Ishikawa (cell line): Measurements from ENCODE around the gene TECTB.

ENCODE experiments used
- CEBPB ChIP-seq: IDR thresholded peaks from 2 replicates; pipeline ENCODE4 v1.6.1; 2012
- CREB1 ChIP-seq: IDR thresholded peaks from 2 replicates; pipeline ENCODE4 v1.6.1; 2012; ENCODE audit warnings: low read depth
- EGR1 ChIP-seq: IDR thresholded peaks from 2 replicates; pipeline ENCODE4 v1.6.1; 2012
- EP300 ChIP-seq: IDR thresholded peaks from 2 replicates; pipeline ENCODE4 v1.6.1; 2012; ENCODE audit warnings: borderline replicate concordance
- FOXM1 ChIP-seq: IDR thresholded peaks from 2 replicates; pipeline ENCODE4 v1.6.1; 2012; ENCODE audit warnings: low read depth, borderline replicate concordance
- NFIC ChIP-seq: IDR thresholded peaks from 2 replicates; pipeline ENCODE4 v1.6.1; 2012
- RAD21 ChIP-seq: IDR thresholded peaks from 2 replicates; pipeline ENCODE4 v1.6.1; 2012; ENCODE audit warnings: low read depth
- TAF1 ChIP-seq: IDR thresholded peaks from 2 replicates; pipeline ENCODE4 v1.6.1; 2012; ENCODE audit warnings: low read depth, mild to moderate bottlenecking
- TCF12 ChIP-seq: IDR thresholded peaks from 2 replicates; pipeline ENCODE4 v1.6.1; 2012; ENCODE audit warnings: low read depth
- TEAD4 ChIP-seq: IDR thresholded peaks from 2 replicates; pipeline ENCODE4 v1.6.1; 2012
- YY1 ChIP-seq: IDR thresholded peaks from 2 replicates; pipeline ENCODE4 v1.6.1; 2012; ENCODE audit warnings: low read depth
- ZBTB7A ChIP-seq: IDR thresholded peaks from 2 replicates; pipeline ENCODE4 v1.6.1; 2012; ENCODE audit warnings: low read depth
- TF ChIP-seq, protein P1 (sequence below): IDR thresholded peaks from 2 replicates; pipeline ENCODE4 v1.6.1; 2012
- TF ChIP-seq, protein P2 (sequence below): IDR thresholded peaks from 2 replicates; pipeline ENCODE4 v1.6.1; 2012
- TF ChIP-seq, protein P3 (sequence below): IDR thresholded peaks from 2 replicates; pipeline ENCODE4 v1.6.1; 2012; ENCODE audit warnings: low read depth, mild to moderate bottlenecking

TECTB gene

DNA sequence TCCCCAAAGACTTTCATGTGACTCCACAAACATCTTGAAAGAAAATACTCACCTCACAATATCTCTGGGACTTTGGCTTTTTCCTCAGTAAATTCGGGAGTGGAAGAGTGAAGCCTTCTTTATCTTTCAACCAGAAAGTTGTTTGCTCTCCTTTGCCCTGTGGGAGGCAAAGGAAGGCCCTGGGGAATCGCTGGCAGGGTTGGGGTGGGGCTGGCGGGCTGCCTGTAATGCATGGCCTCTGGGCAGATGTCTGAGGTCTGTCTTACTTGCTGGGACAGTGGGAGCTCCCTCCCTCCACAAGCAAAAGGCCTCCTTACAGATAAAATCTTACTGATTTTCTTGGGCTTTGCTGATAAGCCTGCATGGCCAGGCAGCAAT lies 24.9 kb downstream of the TECTB start:
- no peak for TF ChIP-seq EP300

DNA sequence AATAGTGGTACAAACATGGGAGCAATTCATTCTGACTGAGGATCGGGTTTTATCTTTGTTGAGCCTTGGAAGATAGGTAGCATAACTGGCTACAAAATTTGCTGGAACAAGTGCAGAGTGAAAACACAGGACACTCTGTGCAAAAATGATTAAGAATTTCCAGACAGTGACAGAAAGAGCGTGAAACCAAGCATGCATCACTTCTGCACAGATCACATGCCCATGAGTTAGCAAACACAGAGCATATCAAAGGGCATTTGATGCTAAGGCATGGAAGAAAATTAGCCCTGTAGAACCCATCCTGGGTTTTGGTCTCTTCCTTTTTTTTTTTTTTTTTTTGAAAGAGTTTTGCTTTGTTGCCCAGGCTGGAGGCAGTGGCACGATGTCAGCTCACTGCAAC lies 28.3 kb downstream of the TECTB start:
- TF ChIP-seq, protein P1, sequence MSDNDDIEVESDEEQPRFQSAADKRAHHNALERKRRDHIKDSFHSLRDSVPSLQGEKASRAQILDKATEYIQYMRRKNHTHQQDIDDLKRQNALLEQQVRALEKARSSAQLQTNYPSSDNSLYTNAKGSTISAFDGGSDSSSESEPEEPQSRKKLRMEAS, result no peak
- TF ChIP-seq RAD21 (no peak), TCF12 (no peak)

DNA sequence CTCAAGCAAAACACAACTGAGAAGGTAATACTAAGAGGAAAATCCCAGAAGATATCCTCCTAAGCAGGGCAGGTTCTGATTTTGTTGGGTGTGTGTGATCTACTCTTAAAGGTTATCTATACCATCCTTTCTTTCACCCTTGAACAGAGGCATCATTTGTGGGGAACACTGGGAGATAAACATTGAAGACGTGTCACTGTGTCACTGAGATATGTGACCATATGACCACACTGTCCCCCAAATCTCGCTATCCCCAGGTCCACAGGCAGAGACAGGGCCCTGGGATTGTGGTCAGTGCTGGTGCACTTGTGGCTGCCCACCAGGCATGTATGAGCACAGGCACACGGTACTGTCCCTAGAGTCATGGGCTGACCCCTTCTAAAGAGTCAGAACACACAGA lies 30.0 kb downstream of the TECTB start:
- TF ChIP-seq, protein P1, result no peak
- TF ChIP-seq TEAD4 (no peak), TCF12 (no peak)
- TF ChIP-seq, protein P2, sequence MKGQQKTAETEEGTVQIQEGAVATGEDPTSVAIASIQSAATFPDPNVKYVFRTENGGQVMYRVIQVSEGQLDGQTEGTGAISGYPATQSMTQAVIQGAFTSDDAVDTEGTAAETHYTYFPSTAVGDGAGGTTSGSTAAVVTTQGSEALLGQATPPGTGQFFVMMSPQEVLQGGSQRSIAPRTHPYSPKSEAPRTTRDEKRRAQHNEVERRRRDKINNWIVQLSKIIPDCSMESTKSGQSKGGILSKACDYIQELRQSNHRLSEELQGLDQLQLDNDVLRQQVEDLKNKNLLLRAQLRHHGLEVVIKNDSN, result no peak
- TF ChIP-seq, protein P3, sequence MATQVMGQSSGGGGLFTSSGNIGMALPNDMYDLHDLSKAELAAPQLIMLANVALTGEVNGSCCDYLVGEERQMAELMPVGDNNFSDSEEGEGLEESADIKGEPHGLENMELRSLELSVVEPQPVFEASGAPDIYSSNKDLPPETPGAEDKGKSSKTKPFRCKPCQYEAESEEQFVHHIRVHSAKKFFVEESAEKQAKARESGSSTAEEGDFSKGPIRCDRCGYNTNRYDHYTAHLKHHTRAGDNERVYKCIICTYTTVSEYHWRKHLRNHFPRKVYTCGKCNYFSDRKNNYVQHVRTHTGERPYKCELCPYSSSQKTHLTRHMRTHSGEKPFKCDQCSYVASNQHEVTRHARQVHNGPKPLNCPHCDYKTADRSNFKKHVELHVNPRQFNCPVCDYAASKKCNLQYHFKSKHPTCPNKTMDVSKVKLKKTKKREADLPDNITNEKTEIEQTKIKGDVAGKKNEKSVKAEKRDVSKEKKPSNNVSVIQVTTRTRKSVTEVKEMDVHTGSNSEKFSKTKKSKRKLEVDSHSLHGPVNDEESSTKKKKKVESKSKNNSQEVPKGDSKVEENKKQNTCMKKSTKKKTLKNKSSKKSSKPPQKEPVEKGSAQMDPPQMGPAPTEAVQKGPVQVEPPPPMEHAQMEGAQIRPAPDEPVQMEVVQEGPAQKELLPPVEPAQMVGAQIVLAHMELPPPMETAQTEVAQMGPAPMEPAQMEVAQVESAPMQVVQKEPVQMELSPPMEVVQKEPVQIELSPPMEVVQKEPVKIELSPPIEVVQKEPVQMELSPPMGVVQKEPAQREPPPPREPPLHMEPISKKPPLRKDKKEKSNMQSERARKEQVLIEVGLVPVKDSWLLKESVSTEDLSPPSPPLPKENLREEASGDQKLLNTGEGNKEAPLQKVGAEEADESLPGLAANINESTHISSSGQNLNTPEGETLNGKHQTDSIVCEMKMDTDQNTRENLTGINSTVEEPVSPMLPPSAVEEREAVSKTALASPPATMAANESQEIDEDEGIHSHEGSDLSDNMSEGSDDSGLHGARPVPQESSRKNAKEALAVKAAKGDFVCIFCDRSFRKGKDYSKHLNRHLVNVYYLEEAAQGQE, result no peak

DNA sequence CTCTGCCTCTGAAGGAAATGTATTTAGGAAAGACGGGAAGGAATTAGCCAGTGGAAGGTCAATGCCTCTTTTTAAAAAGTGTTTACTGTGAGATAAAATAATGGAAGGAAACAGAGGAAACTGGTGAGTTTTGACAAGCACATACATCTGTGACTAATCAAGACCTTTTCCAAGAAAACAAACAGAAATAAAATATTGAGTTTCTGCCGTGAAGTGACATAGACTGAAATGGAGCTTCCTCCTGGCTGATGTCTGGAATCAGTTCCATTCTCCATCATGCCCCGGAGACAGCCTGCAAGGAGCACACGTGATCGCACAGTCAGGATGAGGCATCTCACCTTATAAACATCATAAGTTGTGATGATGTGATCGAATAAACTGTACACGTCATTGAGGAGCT lies 30.7 kb downstream of the TECTB start:
- TF ChIP-seq ZBTB7A (no peak), CREB1 (no peak), EP300 (no peak), FOXM1 (no peak), NFIC (no peak), CEBPB (no peak), YY1 (no peak), TAF1 (no peak), EGR1 (no peak)
- TF ChIP-seq, protein P1, result no peak
- TF ChIP-seq, protein P2, result no peak

DNA sequence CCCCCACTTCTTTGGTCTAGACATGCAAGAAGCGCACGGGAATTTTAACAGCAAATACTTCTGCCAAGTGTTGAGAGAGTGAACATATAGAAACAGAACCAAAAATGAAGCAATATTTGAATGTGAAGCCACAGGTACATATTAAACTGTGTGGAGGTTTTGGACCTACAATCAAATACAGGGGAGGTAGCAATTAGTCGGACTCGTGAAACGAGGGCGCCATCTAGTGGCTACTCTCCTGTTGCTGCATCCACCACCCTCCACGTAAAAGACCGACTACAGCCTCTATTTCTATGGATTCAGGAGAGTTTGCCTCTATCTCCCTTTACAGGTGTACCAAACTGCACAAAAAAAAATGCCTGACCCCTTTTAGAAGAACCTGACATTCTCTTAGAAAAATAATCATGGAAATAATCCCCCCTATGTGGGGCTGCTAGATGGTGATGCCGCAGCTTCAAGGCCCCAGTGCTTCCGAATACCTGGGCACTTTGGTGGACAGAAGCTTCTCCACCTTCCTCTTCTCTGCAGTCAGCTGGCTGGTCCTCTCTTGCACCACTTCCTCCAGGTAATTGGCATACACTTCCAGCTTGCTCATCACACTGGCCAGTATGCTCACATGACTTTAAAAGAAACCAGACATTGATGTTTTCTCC lies 31.7 kb downstream of the TECTB start:
- TF ChIP-seq RAD21, result peak; percentile 96
- TF ChIP-seq FOXM1, result no peak

DNA sequence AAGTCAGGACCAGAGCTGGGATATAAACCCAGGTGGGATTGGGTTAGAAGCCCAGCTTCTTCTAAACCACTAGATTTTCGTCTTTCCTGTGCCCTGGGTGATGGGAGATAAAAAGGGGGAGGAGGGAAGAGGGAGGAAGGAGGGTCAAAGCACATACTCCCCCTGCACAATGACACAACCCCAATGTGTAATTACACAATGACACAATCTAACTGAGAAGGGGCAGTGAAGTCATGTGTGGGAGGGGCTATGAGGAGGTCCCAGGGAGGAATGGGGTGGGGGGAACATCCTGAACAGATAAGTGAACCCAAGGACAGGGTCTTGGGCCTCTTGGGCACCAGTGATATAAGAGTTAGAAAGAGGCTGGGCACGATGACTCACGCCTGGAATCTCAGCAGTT lies 44.5 kb downstream of the TECTB start:
- TF ChIP-seq, protein P3, result no peak

DNA sequence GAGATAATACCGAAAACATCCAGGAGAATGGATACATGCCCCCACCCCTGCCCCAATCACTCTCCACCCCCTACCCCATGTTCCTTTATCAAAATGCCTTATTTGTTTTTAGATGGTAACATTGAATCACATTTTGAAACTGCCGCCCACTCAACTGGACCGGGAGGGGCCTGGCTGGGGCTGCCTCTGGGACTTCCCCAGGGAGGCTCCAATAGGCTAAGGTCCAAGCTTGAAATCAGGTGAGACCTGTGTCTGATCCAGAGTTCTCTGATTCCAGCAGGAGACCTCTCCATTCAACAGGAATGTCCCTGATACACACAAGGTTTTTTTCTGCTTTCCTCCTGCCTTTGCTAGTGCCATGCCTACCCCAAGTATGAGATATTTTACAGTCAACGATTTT lies 47.0 kb downstream of the TECTB start:
- TF ChIP-seq EGR1 (no peak), YY1 (no peak)

DNA sequence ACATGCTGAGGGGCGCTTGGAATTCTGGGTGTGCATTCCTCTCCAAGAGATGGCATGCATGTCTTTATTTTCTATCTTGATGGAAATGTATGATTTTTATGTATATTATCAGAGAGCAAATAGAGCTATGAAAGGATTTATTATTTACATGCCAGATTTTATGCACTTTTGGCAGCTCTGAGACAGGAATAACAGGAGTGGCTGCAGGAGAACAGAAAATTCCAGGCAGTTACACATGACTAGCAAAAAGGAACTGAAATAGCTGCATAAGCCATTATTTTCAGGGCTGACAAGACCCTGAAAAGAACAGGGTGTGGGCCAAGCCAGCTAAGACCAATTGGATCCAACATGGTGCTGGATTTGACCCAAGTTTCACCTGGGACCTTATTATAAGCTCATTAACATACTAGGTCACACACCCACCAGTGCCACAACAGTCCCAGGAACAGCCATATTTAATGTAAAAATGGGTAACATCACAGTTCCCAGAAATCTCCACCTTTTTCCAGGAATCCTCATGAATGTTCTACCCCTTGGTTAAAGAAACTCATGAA lies 47.5 kb downstream of the TECTB start:
- TF ChIP-seq ZBTB7A (no peak), EGR1 (no peak)
- TF ChIP-seq, protein P3, result no peak
